GM18873 (cell line): Measurements from ENCODE around the gene CD58.

Experiments used
- ATAC-seq: cut with Tn5 transposase; IDR thresholded peaks from one replicate; pipeline ENCODE4 v1.9.1; 2021; ENCODE audit warnings: mild to moderate bottlenecking, moderate library complexity, moderate number of reproducible peaks; ENCODE audit not compliant: unreplicated experiment, low FRiP score

The CD58 gene

DNA sequence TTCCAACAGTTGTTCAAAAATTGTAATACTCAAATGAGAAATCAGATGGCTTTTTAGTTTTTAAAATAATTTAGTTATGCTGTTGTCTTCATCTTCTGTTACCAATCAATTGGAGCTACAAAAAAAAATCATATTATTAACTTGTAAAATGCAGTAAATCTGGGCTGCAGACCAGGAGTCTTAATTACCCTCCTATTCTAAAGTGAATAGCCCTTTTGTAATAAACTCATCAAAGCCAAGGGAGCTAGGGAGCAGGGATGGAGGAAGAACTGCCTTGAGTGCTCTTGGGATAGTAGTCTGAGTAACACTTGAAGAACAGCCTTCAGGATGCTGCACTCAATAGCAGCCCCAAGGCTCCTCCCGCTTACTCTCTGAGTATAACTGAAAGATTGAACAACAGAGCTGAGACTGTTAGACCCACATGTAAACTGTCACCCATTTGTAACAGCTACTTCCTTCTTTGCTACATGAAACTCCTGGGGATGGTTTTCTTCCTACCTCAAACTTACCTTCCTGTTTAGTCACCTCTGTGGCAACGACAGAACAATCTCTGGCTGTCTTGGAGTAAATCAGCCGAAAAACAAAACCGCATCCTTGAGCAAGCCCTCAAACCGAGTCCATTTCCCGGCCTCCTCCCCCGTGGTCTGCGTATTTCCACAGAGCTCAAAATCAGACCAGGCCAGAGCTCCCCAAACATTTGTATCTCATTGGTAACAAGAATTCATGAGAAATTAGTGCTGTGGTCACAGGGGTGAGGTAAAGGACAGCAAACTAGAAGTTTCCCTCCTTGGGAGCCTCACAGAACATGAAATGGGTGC, 55.9 kb downstream of the CD58 start:
- ATAC-seq, result peak; percentile 77

GRCh38 chr1:116513956-116514355, 56.9 kb downstream of the CD58 start:
- no peak for ATAC-seq

DNA sequence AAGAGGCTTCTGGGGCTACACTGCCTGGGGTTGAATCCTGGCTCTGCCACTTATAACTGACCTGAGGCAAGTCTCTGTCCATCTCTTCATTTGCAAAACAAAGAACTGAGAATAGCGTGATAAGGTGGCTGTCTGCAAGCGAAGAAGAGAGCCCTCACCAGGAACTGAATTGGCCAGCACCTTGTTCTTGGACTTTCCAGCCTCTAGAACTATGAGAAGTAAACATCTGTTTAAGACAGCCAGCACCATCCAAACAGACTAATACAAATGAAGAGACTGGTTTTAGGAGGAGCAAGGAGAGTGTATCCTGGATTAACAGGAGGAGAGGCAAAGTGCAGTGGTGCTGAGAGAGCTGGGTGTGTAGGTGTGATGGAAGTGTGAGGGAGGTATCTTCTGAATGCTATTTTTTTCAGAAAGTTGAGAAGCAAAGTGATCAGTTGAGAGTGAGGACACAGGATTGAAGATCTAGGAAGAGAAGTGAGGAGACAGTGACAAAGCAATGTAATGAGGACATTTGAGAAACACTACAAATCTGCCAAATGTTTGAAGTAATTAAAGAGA, 59.3 kb downstream of the CD58 start:
- no peak for ATAC-seq

DNA sequence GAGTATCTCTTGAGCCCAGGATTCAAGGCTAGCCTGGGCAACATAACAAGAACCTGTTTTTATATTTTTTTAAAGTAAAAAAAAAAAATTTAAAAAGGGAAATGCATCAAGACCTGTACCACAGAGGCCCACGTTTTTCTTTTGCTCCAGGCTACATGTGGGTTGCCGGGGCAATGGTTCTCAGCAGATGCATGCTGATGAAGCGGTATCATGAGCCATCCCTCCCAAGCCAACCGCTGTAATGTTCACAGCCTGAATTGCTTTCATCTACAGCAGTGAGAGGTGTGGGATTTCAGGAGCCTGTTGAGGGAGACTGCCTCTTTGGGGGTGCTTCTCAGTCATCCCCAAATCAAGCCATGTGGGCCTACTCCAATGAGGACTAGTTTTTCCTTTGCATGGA, 60.5 kb downstream of the CD58 start:
- ATAC-seq, result no peak

GRCh38 chr1:116508984-116509980, 61.5 kb downstream of the CD58 start:
- peak; percentile 37 for ATAC-seq

- no peak for ATAC-seq
Measured at GRCh38 chr1:116508085-116508983, 62.5 kb downstream of the CD58 start.

GRCh38 chr1:116507631-116508030, 63.2 kb downstream of the CD58 start:
- no peak for ATAC-seq

- no peak for ATAC-seq
Measured at GRCh38 chr1:116506132-116507004, 64.5 kb downstream of the CD58 start.

- peak; percentile 87 for ATAC-seq
Measured at GRCh38 chr1:116504308-116505156, 66.3 kb downstream of the CD58 start.

GRCh38 chr1:116503546-116504307, 67.1 kb downstream of the CD58 start:
- ATAC-seq, result no peak

GRCh38 chr1:116502671-116503314, 68.0 kb downstream of the CD58 start:
- no peak for ATAC-seq

DNA sequence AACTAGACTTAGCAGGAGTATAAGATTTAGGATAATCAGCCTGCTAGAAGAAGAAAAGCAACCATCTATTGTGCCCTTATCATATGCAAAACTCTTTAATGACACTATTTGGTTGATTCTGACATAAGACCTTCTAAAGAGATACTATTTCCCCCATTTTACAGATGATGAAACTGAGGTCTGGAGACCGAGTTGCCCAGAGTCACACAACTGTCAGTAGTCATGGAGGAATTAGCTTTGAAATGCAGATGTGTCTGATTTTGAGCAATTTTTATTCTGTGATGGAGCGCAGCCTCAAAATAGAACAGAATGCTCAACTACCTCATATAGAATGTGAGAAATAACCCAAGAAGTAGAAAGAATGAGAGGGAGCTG, 69.0 kb downstream of the CD58 start:
- ATAC-seq, result no peak

- ATAC-seq, result no peak
Measured at GRCh38 chr1:116501125-116501869, 69.5 kb downstream of the CD58 start.

DNA sequence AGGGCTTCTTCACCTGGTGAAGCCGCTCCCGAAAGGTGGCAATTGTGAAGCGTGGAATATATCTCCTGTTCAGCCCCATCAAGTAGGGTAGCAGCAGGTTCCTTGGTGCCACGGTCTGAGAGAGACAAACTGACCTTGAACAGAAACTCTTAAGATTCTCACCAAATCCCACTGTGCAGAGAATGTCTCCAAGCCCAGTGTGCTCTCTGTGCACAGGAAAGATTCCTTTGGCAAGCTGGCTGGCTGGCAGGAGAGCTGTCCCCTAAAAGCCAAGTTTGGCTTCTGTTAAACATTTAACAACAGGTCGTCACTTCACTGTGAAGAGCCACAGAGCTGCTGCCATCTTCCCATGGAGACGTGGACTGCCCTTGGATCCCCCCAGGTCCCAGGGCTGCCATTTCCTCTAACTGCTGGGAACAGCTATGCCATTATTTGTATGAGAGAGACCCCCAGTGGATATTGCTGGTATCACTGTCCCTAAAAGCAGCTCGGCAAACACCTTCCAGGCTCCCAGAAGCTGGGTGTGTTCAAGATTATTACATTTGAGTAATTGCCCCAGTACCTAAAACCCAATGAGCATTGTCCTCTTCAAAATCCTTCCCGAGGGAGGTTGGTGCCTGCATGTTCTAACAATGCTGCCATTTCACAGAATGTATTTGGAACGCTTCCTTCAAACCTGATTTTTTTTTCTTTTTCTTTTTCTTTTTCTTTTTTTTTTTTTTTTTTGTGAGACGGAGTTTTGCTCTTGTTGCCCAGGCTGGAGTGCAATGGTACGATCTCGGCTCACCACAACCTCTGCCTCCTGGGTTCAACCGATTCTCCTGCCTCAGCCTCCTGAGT, 71.8 kb downstream of the CD58 start:
- peak; percentile 44 for ATAC-seq

DNA sequence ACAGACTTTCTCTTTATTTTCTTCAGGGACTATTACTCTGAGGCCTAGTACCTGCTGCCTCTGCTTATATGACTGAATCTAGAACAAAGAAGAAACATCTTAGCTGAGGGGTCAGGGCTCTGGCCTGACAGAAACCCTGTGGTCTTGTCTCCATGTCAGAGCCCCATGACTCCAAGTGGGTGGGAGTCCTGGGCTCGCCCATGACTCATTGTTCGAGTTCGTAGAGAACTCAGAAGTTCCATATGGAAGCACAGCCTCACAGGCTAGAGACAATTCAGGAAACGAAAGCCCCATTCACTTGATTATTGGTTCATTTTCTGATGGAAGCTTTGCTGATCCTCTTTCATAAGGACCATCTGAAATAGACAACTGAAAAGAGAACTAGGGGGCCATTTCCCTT, 73.2 kb downstream of the CD58 start:
- no peak for ATAC-seq
